ENCODE results near the gene CSNK1G1.

CSNK1G1 gene

DNA sequence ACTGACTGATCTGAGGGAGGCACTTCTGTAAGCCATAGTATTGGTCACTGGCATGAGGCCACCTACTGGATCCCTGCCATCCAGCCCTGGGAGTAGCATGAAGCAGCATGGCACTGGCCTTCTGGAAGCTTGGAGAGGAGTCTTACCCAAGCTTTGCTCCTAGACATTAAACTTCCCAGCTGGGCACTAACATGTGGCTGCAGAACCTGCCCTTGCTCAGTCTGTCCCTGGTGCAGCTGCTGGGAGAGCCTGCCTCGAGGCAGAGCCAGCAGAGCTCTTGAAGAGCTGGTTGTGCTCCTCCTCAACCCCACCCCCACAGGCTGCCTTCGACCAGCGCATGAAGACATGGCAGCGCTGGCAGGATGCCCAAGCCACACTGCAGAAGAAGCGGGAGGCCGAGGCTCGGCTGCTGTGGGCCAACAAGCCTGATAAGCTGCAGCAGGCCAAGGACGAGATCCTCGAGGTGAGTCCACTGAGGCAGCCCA lies 221.6 kb downstream of the CSNK1G1 start:
- no peak overlapping the region for H3K4me3 ChIP-seq (ENCODE audit: low read depth, low read length)
- no peak for DNase-seq (ENCODE audit: low read depth)
- TF ChIP-seq, protein P1, sequence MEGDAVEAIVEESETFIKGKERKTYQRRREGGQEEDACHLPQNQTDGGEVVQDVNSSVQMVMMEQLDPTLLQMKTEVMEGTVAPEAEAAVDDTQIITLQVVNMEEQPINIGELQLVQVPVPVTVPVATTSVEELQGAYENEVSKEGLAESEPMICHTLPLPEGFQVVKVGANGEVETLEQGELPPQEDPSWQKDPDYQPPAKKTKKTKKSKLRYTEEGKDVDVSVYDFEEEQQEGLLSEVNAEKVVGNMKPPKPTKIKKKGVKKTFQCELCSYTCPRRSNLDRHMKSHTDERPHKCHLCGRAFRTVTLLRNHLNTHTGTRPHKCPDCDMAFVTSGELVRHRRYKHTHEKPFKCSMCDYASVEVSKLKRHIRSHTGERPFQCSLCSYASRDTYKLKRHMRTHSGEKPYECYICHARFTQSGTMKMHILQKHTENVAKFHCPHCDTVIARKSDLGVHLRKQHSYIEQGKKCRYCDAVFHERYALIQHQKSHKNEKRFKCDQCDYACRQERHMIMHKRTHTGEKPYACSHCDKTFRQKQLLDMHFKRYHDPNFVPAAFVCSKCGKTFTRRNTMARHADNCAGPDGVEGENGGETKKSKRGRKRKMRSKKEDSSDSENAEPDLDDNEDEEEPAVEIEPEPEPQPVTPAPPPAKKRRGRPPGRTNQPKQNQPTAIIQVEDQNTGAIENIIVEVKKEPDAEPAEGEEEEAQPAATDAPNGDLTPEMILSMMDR (conservative IDR thresholded peaks at IDR 0.05; ENCODE audit: low read depth, low read length) = no peak

DNA sequence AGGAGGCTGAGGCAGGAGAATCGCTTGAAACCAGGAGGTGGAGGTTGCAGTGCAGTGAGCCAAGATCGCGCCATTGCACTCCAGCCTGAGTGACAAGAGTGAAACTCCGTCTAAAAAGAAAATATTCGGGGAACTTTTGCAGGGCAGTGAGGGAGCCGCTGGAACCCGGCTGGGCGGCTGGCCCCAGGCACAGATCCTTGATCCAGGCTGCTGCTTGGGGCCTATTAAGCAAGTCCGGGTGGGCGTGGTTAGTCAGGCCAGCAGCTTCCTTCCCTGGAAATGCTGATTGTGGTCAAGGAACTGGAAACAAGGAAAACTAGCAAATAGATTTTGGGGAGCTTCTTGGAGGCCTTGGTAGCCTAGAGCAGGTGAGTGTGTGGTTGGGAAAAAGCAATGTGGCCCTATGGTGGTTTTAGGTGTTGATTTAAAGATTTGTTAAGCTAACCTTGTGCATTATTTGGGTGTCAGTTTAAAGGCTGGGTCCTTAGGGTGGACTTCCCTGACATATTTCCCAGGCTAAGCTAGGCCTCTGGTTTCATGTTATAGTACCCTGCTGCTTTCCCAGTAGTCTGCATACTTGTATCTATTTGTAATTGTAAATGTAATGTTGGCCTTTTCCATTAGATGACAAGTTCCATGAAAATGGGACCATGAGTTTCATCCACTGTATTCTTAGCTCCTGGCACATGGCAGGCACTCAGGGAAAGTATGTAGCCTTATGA lies 222.2 kb downstream of the CSNK1G1 start:
- TF ChIP-seq, protein P1 (conservative IDR thresholded peaks at IDR 0.05; ENCODE audit: low read depth, low read length) = no peak
- no peak overlapping the region for H3K4me3 ChIP-seq (ENCODE audit: low read depth, low read length)
- DNase-seq (ENCODE audit: low read depth) = no peak

DNA sequence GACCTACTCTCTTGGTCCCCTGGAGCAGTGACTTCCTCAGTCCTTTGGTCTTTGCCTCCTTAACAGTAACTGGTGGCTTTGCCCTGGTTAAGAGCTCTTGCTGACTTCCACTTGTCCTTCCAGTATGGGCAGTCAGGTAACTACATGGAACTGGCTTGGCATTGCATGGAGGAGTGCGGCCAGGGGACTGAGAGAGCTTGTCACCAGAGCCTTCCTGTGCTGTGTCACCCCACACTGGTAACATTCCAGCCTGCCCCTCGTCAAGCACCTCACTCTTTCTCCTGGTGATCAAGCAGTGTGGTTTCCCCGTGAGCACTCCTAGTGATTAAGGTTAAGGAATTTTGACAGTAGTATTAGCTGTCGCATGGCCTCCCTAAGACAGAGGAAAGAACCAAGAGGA lies 223.8 kb downstream of the CSNK1G1 start:
- no peak overlapping the region for H3K4me3 ChIP-seq (ENCODE audit: low read depth, low read length)
- TF ChIP-seq, protein P1 (conservative IDR thresholded peaks at IDR 0.05; ENCODE audit: low read depth, low read length) = no peak
- no peak for DNase-seq (ENCODE audit: low read depth)

DNA sequence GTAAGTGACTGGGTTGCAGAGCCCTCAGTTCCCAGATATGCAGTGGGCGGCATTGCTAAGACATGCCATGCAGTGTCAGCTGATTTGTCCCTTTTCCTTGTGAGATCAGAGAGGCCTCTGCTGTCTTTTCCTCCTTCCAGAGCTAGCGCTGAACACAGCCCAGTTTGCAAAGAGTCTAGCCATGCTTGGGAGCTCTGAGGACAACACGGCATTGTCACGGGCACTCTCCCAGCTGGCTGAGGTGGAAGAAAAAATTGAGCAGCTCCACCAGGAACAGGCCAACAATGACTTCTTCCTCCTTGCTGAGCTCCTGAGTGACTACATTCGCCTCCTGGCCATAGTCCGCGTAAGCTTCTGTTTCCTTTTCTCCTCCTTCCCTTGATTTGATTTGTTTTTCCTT lies 224.4 kb downstream of the CSNK1G1 start:
- DNase-seq (ENCODE audit: low read depth) = no peak
- TF ChIP-seq, protein P1 (conservative IDR thresholded peaks at IDR 0.05; ENCODE audit: low read depth, low read length) = no peak
- H3K4me3 ChIP-seq (ENCODE audit: low read depth, low read length) = no peak overlapping the region

DNA sequence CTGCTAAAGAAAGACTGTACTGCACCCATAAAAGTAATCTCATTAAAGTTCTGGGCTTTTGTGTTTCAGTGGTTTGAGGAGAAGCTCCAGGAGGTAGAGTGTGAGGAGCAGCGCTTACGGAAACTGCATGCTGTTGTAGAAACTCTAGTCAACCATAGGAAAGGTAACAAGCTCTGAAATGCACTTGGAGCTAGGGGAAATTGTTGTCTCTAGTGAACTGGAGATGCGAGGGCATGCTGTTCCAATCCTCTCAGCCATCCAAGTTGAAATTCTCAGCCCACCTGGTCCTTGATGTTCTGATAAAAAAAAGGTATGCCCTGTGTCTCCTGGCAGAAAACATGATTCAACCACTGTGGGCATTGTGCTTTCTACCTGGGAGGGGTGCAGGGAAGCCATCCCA lies 225.8 kb downstream of the CSNK1G1 start:
- DNase-seq (ENCODE audit: low read depth) = no peak
- H3K4me3 ChIP-seq (ENCODE audit: low read depth, low read length) = no peak overlapping the region
- TF ChIP-seq, protein P1 (conservative IDR thresholded peaks at IDR 0.05; ENCODE audit: low read depth, low read length) = no peak

DNA sequence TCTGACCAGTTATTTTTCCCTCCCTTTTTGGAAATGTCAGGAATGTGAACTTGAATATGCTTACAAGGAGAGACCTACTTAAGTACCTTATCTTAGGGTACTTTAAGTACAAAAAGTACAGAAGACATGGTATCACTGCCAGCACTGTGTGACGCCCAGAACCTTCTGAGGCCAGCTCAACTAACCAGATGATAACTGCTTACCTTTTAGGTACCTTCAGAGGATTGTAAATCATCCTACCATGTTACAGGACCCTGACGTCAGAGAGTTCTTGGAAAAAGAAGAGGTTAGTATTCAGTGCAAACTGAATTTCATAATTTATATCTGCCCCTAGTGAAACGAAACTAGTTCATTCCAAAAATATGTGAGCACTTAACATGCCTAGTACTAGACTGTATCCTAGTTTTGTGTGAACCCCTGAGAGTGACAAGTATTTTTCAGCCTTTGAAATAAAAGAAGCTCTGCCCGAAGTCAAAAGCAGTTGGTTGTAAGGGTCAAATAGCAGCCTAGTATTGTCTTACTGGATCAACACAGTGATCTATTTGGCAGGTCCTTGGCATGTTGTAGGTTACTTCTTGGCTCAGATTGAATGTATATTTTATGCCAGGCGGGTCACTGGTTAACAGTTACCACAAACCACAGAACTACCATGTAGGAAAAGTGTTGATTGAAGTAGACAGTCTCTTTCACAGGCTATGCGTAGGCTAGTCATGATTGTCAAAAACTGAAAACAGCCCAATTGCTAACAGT lies 228.3 kb downstream of the CSNK1G1 start:
- TF ChIP-seq, protein P1 (conservative IDR thresholded peaks at IDR 0.05; ENCODE audit: low read depth, low read length) = no peak
- DNase-seq (ENCODE audit: low read depth) = no peak
- H3K4me3 ChIP-seq (ENCODE audit: low read depth, low read length) = no peak overlapping the region

Measured in choroid plexus epithelial cell (primary cell).